Activated CD4-positive, alpha-beta memory T cell treated with anti-CD3 and anti-CD28 coated beads for 36 hours (primary cell): Measurements from ENCODE around the gene DNAH6. TPM values are rescaled to one million over a fixed set of nuclear protein-coding genes. Genes with fewer than 3 reads are reported as not detected.

Experiments
- CTCF ChIA-PET: fragments of 350-600 bp; sonication (Branson Sonifier 250); formaldehyde crosslinking; loops from one replicate; lab custom pipeline; 2021; ENCODE audit warnings: antibody characterized with exemption, inconsistent platforms; lab: Charles Lee
- POLR2A ChIA-PET: fragments of 350-600 bp; sonication (Branson Sonifier 250); formaldehyde crosslinking; loops from one replicate; lab custom pipeline; 2021; ENCODE audit warnings: antibody characterized with exemption; lab: Charles Lee
- DNase-seq: peaks from one replicate; pipeline ENCODE4 v3.0.0-alpha.2; 2020
- H3K27ac Mint-ChIP-seq: one replicate; pipeline ENCODE4 v1.8.0; 2021; ENCODE audit warnings: mixed read lengths
- H3K27me3 Mint-ChIP-seq: one replicate; pipeline ENCODE4 v1.8.0; 2021; ENCODE audit warnings: mixed read lengths
- H3K36me3 Mint-ChIP-seq: one replicate; pipeline ENCODE4 v1.8.0; 2021; ENCODE audit warnings: mixed read lengths
- H3K4me1 Mint-ChIP-seq: one replicate; pipeline ENCODE4 v1.8.0; 2021; ENCODE audit warnings: low read depth, mixed read lengths
- H3K4me3 Mint-ChIP-seq: one replicate; pipeline ENCODE4 v1.8.0; 2021; ENCODE audit warnings: mild to moderate bottlenecking, mixed read lengths
- H3K9me3 Mint-ChIP-seq: one replicate; pipeline ENCODE4 v1.8.0; 2021; ENCODE audit warnings: mixed read lengths
- intact Hi-C: fragments of 100-400 bp; cut with micrococcal nuclease; formaldehyde crosslinking; loops from one replicate; pipeline ENCODE4 v1.15.1; 2023
- total RNA-seq, 2 experiments: library from RNA; stranded (reverse); gene quantifications; one replicate each; pipeline ENCODE4 v1.2.3, GENCODE V29; 2021

The DNAH6 gene
- total RNA-seq, 2 experiments from 2014 or later = 0.33 to 0.85 TPM

GRCh38 chr2:84486441-84487115 is 29.7 kb upstream of the DNAH6 start:
- ChIA-PET CTCF (no interaction called here), POLR2A (no interaction called here)
- no peaks in the 10 kb centered on the region for H3K9me3 Mint-ChIP-seq
- H3K27me3 Mint-ChIP-seq = no peaks in the 10 kb centered on the region
- no peak overlapping the region for H3K4me3 Mint-ChIP-seq
- H3K36me3 Mint-ChIP-seq = no peaks in the 10 kb centered on the region
- no peak overlapping the region for H3K27ac Mint-ChIP-seq
- H3K4me1 Mint-ChIP-seq = peaks cover 9% of the 10 kb centered on the region
- intact Hi-C loops = no loop called here
- DNase-seq = no peak

GRCh38 chr2:84487298-84487996 is 28.9 kb upstream of the DNAH6 start:
- intact Hi-C loops = no loop called here
- Mint-ChIP-seq H3K4me1 (peaks cover under 1% of the 10 kb centered on the region), H3K4me3 (no peak overlapping the region), H3K27ac (no peak overlapping the region), H3K27me3 (no peaks in the 10 kb centered on the region), H3K36me3 (no peaks in the 10 kb centered on the region), H3K9me3 (no peaks in the 10 kb centered on the region)
- ChIA-PET POLR2A (no interaction called here), CTCF (no interaction called here)
- DNase-seq = no peak

GRCh38 chr2:84491256-84491655 is 25.0 kb upstream of the DNAH6 start:
- Mint-ChIP-seq H3K4me3 (no peak overlapping the region), H3K4me1 (peaks cover 6% of the 10 kb centered on the region), H3K27me3 (no peaks in the 10 kb centered on the region), H3K36me3 (no peaks in the 10 kb centered on the region), H3K9me3 (no peaks in the 10 kb centered on the region), H3K27ac (no peak overlapping the region)
- CTCF ChIA-PET = interaction anchor here (0.9 kb wide), 1 partner anchor 416 kb away, joined by 3 read pairs; no protein-coding TSS in a partner anchor
- POLR2A ChIA-PET = interaction anchor here (0.6 to 1.0 kb wide), 2 partner anchors 8 to 358 kb away, joined by 3 to 4 read pairs; no protein-coding TSS in a partner anchor
- DNase-seq = no peak
- intact Hi-C loops = no loop called here

GRCh38 chr2:84491741-84492140 is 24.6 kb upstream of the DNAH6 start:
- no peaks in the 10 kb centered on the region for H3K9me3 Mint-ChIP-seq
- CTCF ChIA-PET = interaction anchor here (0.7 to 0.9 kb wide), 2 partner anchors 391 to 415 kb away, joined by 3 read pairs; no protein-coding TSS in a partner anchor
- H3K27ac Mint-ChIP-seq = no peak overlapping the region
- peaks cover 6% of the 10 kb centered on the region for H3K4me1 Mint-ChIP-seq
- POLR2A ChIA-PET = interaction anchor here (0.6 to 1.0 kb wide), 2 partner anchors 9 to 358 kb away, joined by 3 to 4 read pairs; no protein-coding TSS in a partner anchor
- DNase-seq = no peak
- no peaks in the 10 kb centered on the region for H3K36me3 Mint-ChIP-seq
- no peaks in the 10 kb centered on the region for H3K27me3 Mint-ChIP-seq
- H3K4me3 Mint-ChIP-seq = no peak overlapping the region
- intact Hi-C loops = no loop called here

GRCh38 chr2:84492571-84492970 is 23.7 kb upstream of the DNAH6 start:
- H3K9me3 Mint-ChIP-seq = no peaks in the 10 kb centered on the region
- no peak for DNase-seq
- no peaks in the 10 kb centered on the region for H3K36me3 Mint-ChIP-seq
- H3K4me3 Mint-ChIP-seq = no peak overlapping the region
- peaks cover 8% of the 10 kb centered on the region for H3K4me1 Mint-ChIP-seq
- ChIA-PET CTCF (interaction anchor here (1.1 kb wide), 1 partner anchor 11 kb away, joined by 3 read pairs; no protein-coding TSS in a partner anchor), POLR2A (no interaction called here)
- H3K27me3 Mint-ChIP-seq = no peaks in the 10 kb centered on the region
- H3K27ac Mint-ChIP-seq = no peak overlapping the region
- intact Hi-C loops = no loop called here

GRCh38 chr2:84493514-84493913 is 22.8 kb upstream of the DNAH6 start:
- intact Hi-C loops = no loop called here

GRCh38 chr2:84494070-84494469 is 22.2 kb upstream of the DNAH6 start:
- Mint-ChIP-seq H3K27me3 (no peaks in the 10 kb centered on the region), H3K4me1 (peaks cover 15% of the 10 kb centered on the region), H3K4me3 (no peak overlapping the region), H3K27ac (no peak overlapping the region), H3K36me3 (no peaks in the 10 kb centered on the region), H3K9me3 (no peaks in the 10 kb centered on the region)
- DNase-seq = no peak
- ChIA-PET POLR2A (no interaction called here), CTCF (interaction anchor here (0.8 to 5.2 kb wide), 4 partner anchors 137 to 388 kb away, joined by 3 to 25 read pairs (median 4); no protein-coding TSS in a partner anchor)
- intact Hi-C loops = no loop called here

More at GRCh38 chr2:84493514-84493913, 22.8 kb upstream of the DNAH6 start:
- H3K27ac Mint-ChIP-seq = no peak overlapping the region
- H3K9me3 Mint-ChIP-seq = no peaks in the 10 kb centered on the region
- DNase-seq = no peak
- ChIA-PET POLR2A (no interaction called here), CTCF (interaction anchor here (0.6 to 5.2 kb wide), 5 partner anchors 11 to 796 kb away, joined by 3 to 25 read pairs (median 3); no protein-coding TSS in a partner anchor)
- no peak overlapping the region for H3K4me3 Mint-ChIP-seq
- H3K27me3 Mint-ChIP-seq = no peaks in the 10 kb centered on the region
- H3K36me3 Mint-ChIP-seq = no peaks in the 10 kb centered on the region
- H3K4me1 Mint-ChIP-seq = peaks cover 14% of the 10 kb centered on the region

- ChIA-PET CTCF (interaction anchor here (1.0 to 5.2 kb wide), 2 partner anchors 369 to 386 kb away, joined by 3 to 25 read pairs; no protein-coding TSS in a partner anchor), POLR2A (no interaction called here)
- peaks cover 17% of the 10 kb centered on the region for H3K4me1 Mint-ChIP-seq
- DNase-seq = no peak
- H3K27ac Mint-ChIP-seq = no peak overlapping the region
- no peaks in the 10 kb centered on the region for H3K36me3 Mint-ChIP-seq
- intact Hi-C loops = loop anchor here (1.0 kb wide), 4 partner anchors 136 to 430 kb away; no protein-coding TSS in a partner anchor
- H3K9me3 Mint-ChIP-seq = no peaks in the 10 kb centered on the region
- H3K4me3 Mint-ChIP-seq = no peak overlapping the region
- H3K27me3 Mint-ChIP-seq = no peaks in the 10 kb centered on the region
Observed at GRCh38 chr2:84495539-84496146, 20.7 kb upstream of the DNAH6 start.

GRCh38 chr2:84496386-84496785 is 19.9 kb upstream of the DNAH6 start:
- Mint-ChIP-seq H3K4me3 (no peak overlapping the region), H3K27ac (no peak overlapping the region), H3K36me3 (no peaks in the 10 kb centered on the region), H3K9me3 (no peaks in the 10 kb centered on the region), H3K4me1 (peaks cover 17% of the 10 kb centered on the region), H3K27me3 (no peaks in the 10 kb centered on the region)
- CTCF ChIA-PET = interaction anchor here (1.0 to 5.2 kb wide), 2 partner anchors 369 to 386 kb away, joined by 3 to 25 read pairs; no protein-coding TSS in a partner anchor
- DNase-seq = no peak
- intact Hi-C loops = no loop called here
- POLR2A ChIA-PET = no interaction called here

GRCh38 chr2:84497285-84497684 is 19.0 kb upstream of the DNAH6 start:
- Mint-ChIP-seq H3K36me3 (no peaks in the 10 kb centered on the region), H3K27ac (no peak overlapping the region), H3K9me3 (no peaks in the 10 kb centered on the region), H3K4me3 (no peak overlapping the region), H3K27me3 (no peaks in the 10 kb centered on the region), H3K4me1 (peaks cover 17% of the 10 kb centered on the region)
- no peak for DNase-seq
- CTCF ChIA-PET = interaction anchor here (0.6 to 5.2 kb wide), 5 partner anchors 33 to 788 kb away, joined by 3 to 25 read pairs (median 4); no protein-coding TSS in a partner anchor
- intact Hi-C loops = no loop called here
- POLR2A ChIA-PET = no interaction called here

GRCh38 chr2:84498150-84498799 is 18.0 kb upstream of the DNAH6 start:
- POLR2A ChIA-PET = no interaction called here
- CTCF ChIA-PET = interaction anchor here (0.6 to 5.2 kb wide), 5 partner anchors 32 to 787 kb away, joined by 3 to 25 read pairs (median 4); no protein-coding TSS in a partner anchor
- Mint-ChIP-seq H3K4me1 (peaks cover 17% of the 10 kb centered on the region), H3K27ac (peak overlapping the region; percentile 58), H3K9me3 (no peaks in the 10 kb centered on the region), H3K4me3 (no peak overlapping the region), H3K27me3 (no peaks in the 10 kb centered on the region), H3K36me3 (no peaks in the 10 kb centered on the region)
- intact Hi-C loops = no loop called here
- DNase-seq = no peak
